Left cardiac atrium (tissue), 4 donors: ENCODE results near the gene CBX2. TPM values are rescaled to one million over a fixed set of nuclear protein-coding genes. Genes with fewer than 3 reads are reported as not detected.

Source experiments
- ATAC-seq, 2 donors: fragments of 200-7000 bp; cut with Tn5 transposase; one replicate each; pipeline ENCODE4 v1.9.1; 2020; ENCODE audit warnings: mild to moderate bottlenecking in 2 of 2, moderate library complexity in 2 of 2
- DNase-seq: peaks from one replicate; pipeline ENCODE4 v3.0.0-alpha.2; 2020
- intact Hi-C, 2 donors: fragments of 100-400 bp; cut with DNase I; formaldehyde crosslinking; loops; one replicate each; pipeline versions ENCODE4 v1.14.1 to v1.15.1; 2022 to 2023
- total RNA-seq, 2 donors: library from RNA; stranded (reverse); fragmentation: NEBNext Ultra II Directional; extraction: Animal tissue kit (Norgen Biotek cat#: 25700); gene quantifications; one replicate each; pipeline ENCODE4 v1.2.1, GENCODE V29; 2021
- donor health status: DM: no; HTN: yes; CAD: no.
- donor health status: DM: no; HTN: yes; CAD: no; lungs with severe emphysema.
- donor health status: DM: yes; HTN: yes; CAD: no.
- donor health status: Dilated cardiomyopathy.

CBX2 gene
- total RNA-seq, 2 donors from 2014 or later: 3.1 to 3.5 TPM

- ATAC-seq (no peak), DNase-seq (no peak)
- intact Hi-C loops: no loop called here
Measured at GRCh38 chr17:79803997-79804855, 26.3 kb downstream of the CBX2 start.

GRCh38 chr17:79804856-79805696, 27.1 kb downstream of the CBX2 start:
- no peak for ATAC-seq
- no peak for DNase-seq
- intact Hi-C loops: loop anchor here in 1 of 2 donors (5.0 kb wide), 2 partner anchors 112 to 167 kb away; no protein-coding TSS in a partner anchor

- DNase-seq: no peak
- intact Hi-C loops: loop anchor here in 1 of 2 donors (5.0 kb wide), 2 partner anchors 111 to 166 kb away; no protein-coding TSS in a partner anchor
Measured at GRCh38 chr17:79806446-79806760, 28.5 kb downstream of the CBX2 start.

GRCh38 chr17:79806863-79807720, 29.1 kb downstream of the CBX2 start:
- DNase-seq: no peak
- intact Hi-C loops: loop anchor here in 1 of 2 donors (5.0 kb wide), 2 partner anchors 110 to 165 kb away; no protein-coding TSS in a partner anchor
- no peak for ATAC-seq

More at GRCh38 chr17:79806446-79806760, 28.5 kb downstream of the CBX2 start:
- no peak for ATAC-seq

GRCh38 chr17:79808763-79809529, 31.0 kb downstream of the CBX2 start:
- DNase-seq: no peak
- intact Hi-C loops: loop anchor here in 1 of 2 donors (5.0 kb wide), 2 partner anchors 108 to 163 kb away; no protein-coding TSS in a partner anchor

GRCh38 chr17:79809530-79810129, 31.7 kb downstream of the CBX2 start:
- no peak for DNase-seq
- ATAC-seq: no peak
- intact Hi-C loops: loop anchor here in 1 of 2 donors (5.0 kb wide), 2 partner anchors 108 to 163 kb away; no protein-coding TSS in a partner anchor

More at GRCh38 chr17:79808763-79809529, 31.0 kb downstream of the CBX2 start:
- peak; percentile 7 to 38 for ATAC-seq

GRCh38 chr17:79810130-79811010, 32.4 kb downstream of the CBX2 start:
- ATAC-seq: peak; percentile 75 to 84
- DNase-seq: peak; percentile 82
- intact Hi-C loops: no loop called here

GRCh38 chr17:79811011-79811867, 33.3 kb downstream of the CBX2 start:
- DNase-seq (peak; percentile 35), ATAC-seq (peak; percentile 47 to 64)
- intact Hi-C loops: no loop called here

GRCh38 chr17:79811868-79812352, 34.0 kb downstream of the CBX2 start:
- no peak for ATAC-seq
- intact Hi-C loops: no loop called here
- no peak for DNase-seq

GRCh38 chr17:79812353-79813258, 34.7 kb downstream of the CBX2 start:
- intact Hi-C loops: no loop called here

GRCh38 chr17:79813297-79814126, 35.6 kb downstream of the CBX2 start:
- DNase-seq: peak; percentile 39
- no peak for ATAC-seq
- intact Hi-C loops: no loop called here

More at GRCh38 chr17:79812353-79813258, 34.7 kb downstream of the CBX2 start:
- ATAC-seq (no peak), DNase-seq (no peak)

GRCh38 chr17:79814127-79814973, 36.4 kb downstream of the CBX2 start:
- ATAC-seq (no peak), DNase-seq (no peak)
- intact Hi-C loops: no loop called here
